Fibroblast of pulmonary artery (primary cell): ENCODE results near the gene UBE2D4.

Experiments used
- DNase-seq: peaks from one replicate; pipeline ENCODE4 v3.0.0-alpha.2; 2010; ENCODE audit warnings: low read depth
- H3K4me3 ChIP-seq: replicated peaks from 2 replicates; pipeline ENCODE4 v1.5.1; 2011; ENCODE audit warnings: low read depth, mild to moderate bottlenecking, control low read depth, low read length, moderate library complexity
- CTCF ChIP-seq: IDR thresholded peaks from 2 replicates; pipeline ENCODE4 v1.5.1; 2011; ENCODE audit warnings: mild to moderate bottlenecking, control low read depth, low read length, inconsistent platforms; ENCODE audit errors: missing control alignments

Gene UBE2D4

GRCh38 chr7:43933902-43934560 is 7.8 kb downstream of the UBE2D4 start:
- no peak for TF ChIP-seq CTCF
- no peak for DNase-seq
- no peak overlapping the region for H3K4me3 ChIP-seq

- no peak for DNase-seq
- TF ChIP-seq CTCF = no peak
- no peak overlapping the region for H3K4me3 ChIP-seq
Observed at GRCh38 chr7:43937444-43937843, 11.2 kb downstream of the UBE2D4 start.

GRCh38 chr7:43938892-43939482 is 12.8 kb downstream of the UBE2D4 start:
- DNase-seq = no peak
- H3K4me3 ChIP-seq = no peak overlapping the region
- no peak for TF ChIP-seq CTCF

- H3K4me3 ChIP-seq = no peak overlapping the region
Observed at GRCh38 chr7:43942250-43942649, 16.0 kb downstream of the UBE2D4 start.

GRCh38 chr7:43942997-43943396 is 16.8 kb downstream of the UBE2D4 start:
- TF ChIP-seq CTCF = no peak
- no peak for DNase-seq

More at GRCh38 chr7:43942250-43942649, 16.0 kb downstream of the UBE2D4 start:
- no peak for TF ChIP-seq CTCF
- no peak for DNase-seq

GRCh38 chr7:43943417-43944187 is 17.4 kb downstream of the UBE2D4 start:
- TF ChIP-seq CTCF = no peak
- no peak for DNase-seq
- H3K4me3 ChIP-seq = no peak overlapping the region

More at GRCh38 chr7:43942997-43943396, 16.8 kb downstream of the UBE2D4 start:
- H3K4me3 ChIP-seq = no peak overlapping the region
